A673 (cell line): ENCODE results near the gene ZNHIT1. TPM values are rescaled to one million over a fixed set of nuclear protein-coding genes. Genes with fewer than 3 reads are reported as not detected.

ENCODE experiments used
- BruUV-seq: library from RNA; stranded (reverse); fragments of 400-500 nt; replicated peaks from 2 replicates; lab custom pipeline; 2021; lab: Mats Ljungman, UMichigan
- CTCF ChIA-PET: fragments of 300-600 bp; sonication (Branson Sonifier 250); formaldehyde crosslinking; loops from one replicate; lab custom pipeline; 2022; ENCODE audit warnings: antibody characterized with exemption; lab: Charles Lee
- POLR2A ChIA-PET: fragments of 300-600 bp; sonication (Branson Sonifier 250); formaldehyde crosslinking; loops from one replicate; lab custom pipeline; 2022; ENCODE audit warnings: antibody characterized with exemption; ENCODE audit not compliant: low non-redundant PET; lab: Charles Lee
- DNase-seq: peaks from one replicate; pipeline ENCODE4 v3.0.0-alpha.2; 2015; ENCODE audit warnings: low spot score
- H3K27ac ChIP-seq: fragments of 200-600 bp; sonication (generic); 2 replicates; pipeline ENCODE4 v1.5.1; 2016; ENCODE audit warnings: mixed run types, low read depth, mild to moderate bottlenecking, mixed read lengths, antibody characterized with exemption, low read length; ENCODE audit not compliant: poor library complexity, severe bottlenecking
- H3K27me3 ChIP-seq: fragments of 200-600 bp; sonication (generic); replicated peaks from 2 replicates; pipeline ENCODE4 v1.6.1; 2017; ENCODE audit warnings: mixed run types, low read depth, mild to moderate bottlenecking, mixed read lengths, antibody characterized with exemption, low read length; ENCODE audit not compliant: insufficient read depth, poor library complexity
- H3K36me3 ChIP-seq: fragments of 200-600 bp; sonication (generic); 2 replicates; pipeline ENCODE4 v1.6.1; 2016; ENCODE audit warnings: mixed run types, mild to moderate bottlenecking, mixed read lengths, antibody characterized with exemption, low read length; ENCODE audit not compliant: insufficient read depth, poor library complexity, severe bottlenecking
- H3K4me1 ChIP-seq: fragments of 200-600 bp; sonication (generic); 2 replicates; pipeline ENCODE4 v1.6.1; 2017; ENCODE audit warnings: mixed run types, mild to moderate bottlenecking, mixed read lengths, antibody characterized with exemption, low read length; ENCODE audit not compliant: insufficient read depth, poor library complexity, severe bottlenecking
- H3K4me3 ChIP-seq: fragments of 200-600 bp; sonication (generic); 2 replicates; pipeline ENCODE4 v1.5.1; 2016; ENCODE audit warnings: low read depth, mixed run types, mild to moderate bottlenecking, mixed read lengths, low read length; ENCODE audit not compliant: poor library complexity, severe bottlenecking
- H3K9me3 ChIP-seq: fragments of 200-600 bp; sonication (generic); 2 replicates; pipeline ENCODE4 v1.6.1; 2016; ENCODE audit warnings: mixed run types, low read depth, mild to moderate bottlenecking, mixed read lengths, antibody characterized with exemption, low read length; ENCODE audit not compliant: poor library complexity, severe bottlenecking
- CTCF ChIP-seq: fragments of 300-800, 200-600 bp; sonication (generic); conservative IDR thresholded peaks from 2 replicates; pipeline ENCODE4 v1.5.1; 2017; ENCODE audit warnings: low read depth, mild to moderate bottlenecking, antibody characterized with exemption, low read length, moderate library complexity, mixed read lengths
- EZH2 ChIP-seq: fragments of 200-600 bp; sonication (generic); IDR thresholded peaks from 2 replicates; pipeline ENCODE4 v1.6.1; 2017; ENCODE audit warnings: borderline replicate concordance, low read depth, mild to moderate bottlenecking, mixed read lengths, antibody characterized with exemption, low read length; ENCODE audit not compliant: poor library complexity, severe bottlenecking
- intact Hi-C: fragments of 100-400 bp; cut with micrococcal nuclease; formaldehyde crosslinking; loops from one replicate; pipeline ENCODE4 v1.10.0; 2022; ENCODE audit not compliant: unreplicated experiment
- total RNA-seq: library from RNA; stranded (reverse); gene quantifications from 2 replicates; pipeline ENCODE4 v1.2.3, GENCODE V29; 2021

Gene ZNHIT1
- total RNA-seq, 1 experiment from 2014 or later: 65.1 TPM

GRCh38 chr7:101205901-101206664, 11.9 kb upstream of the ZNHIT1 start:
- CTCF ChIA-PET: interaction anchor here (0.7 kb wide), 1 partner anchor 111 kb away, joined by 3 read pairs; no protein-coding TSS in a partner anchor
- no peak for TF ChIP-seq CTCF
- intact Hi-C loops: no loop called here
- Histone ChIP-seq H3K27ac (no peak overlapping the region), H3K4me1 (no peaks in the 10 kb centered on the region), H3K36me3 (peaks cover 5% of the 10 kb centered on the region), H3K27me3 (no peaks in the 10 kb centered on the region), H3K9me3 (no peaks in the 10 kb centered on the region), H3K4me3 (no peak overlapping the region)
- POLR2A ChIA-PET: no interaction called here
- no peak for DNase-seq
- BruUV-seq: no TSS peak

DNA sequence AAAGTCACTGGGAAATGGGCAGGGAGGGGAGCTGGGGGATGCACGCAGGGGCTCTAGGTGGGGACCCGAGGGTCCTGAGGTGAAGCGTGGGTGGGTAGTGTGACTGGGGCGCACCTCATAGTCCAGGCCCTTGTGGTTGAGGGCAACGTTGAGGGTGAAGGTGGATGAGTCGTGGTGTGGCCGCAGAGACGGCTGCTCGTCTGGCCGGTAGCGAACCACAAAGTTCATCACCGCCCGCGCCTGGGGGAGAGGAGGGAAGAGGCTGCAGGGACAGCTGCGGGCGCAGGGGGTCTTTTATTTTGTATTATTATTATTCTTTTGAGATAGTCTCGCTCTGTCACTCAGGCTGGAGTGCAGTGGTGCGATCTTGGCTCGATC, 11.3 kb upstream of the ZNHIT1 start:
- no peaks in the 10 kb centered on the region for H3K9me3 ChIP-seq
- no peak overlapping the region for H3K27ac ChIP-seq
- peaks cover 9% of the 10 kb centered on the region for H3K36me3 ChIP-seq
- no peaks in the 10 kb centered on the region for H3K4me1 ChIP-seq
- CTCF ChIA-PET: no interaction called here
- BruUV-seq: no TSS peak
- TF ChIP-seq EZH2: no peak
- no peak for TF ChIP-seq CTCF
- POLR2A ChIA-PET: no interaction called here
- no peak overlapping the region for H3K4me3 ChIP-seq
- DNase-seq: no peak
- H3K27me3 ChIP-seq: no peaks in the 10 kb centered on the region
- intact Hi-C loops: no loop called here

- intact Hi-C loops: no loop called here
- H3K4me3 ChIP-seq: no peak overlapping the region
- DNase-seq: no peak
- no peaks in the 10 kb centered on the region for H3K4me1 ChIP-seq
- H3K27ac ChIP-seq: no peak overlapping the region
- BruUV-seq: no TSS peak
- H3K27me3 ChIP-seq: no peaks in the 10 kb centered on the region
- ChIA-PET CTCF (no interaction called here), POLR2A (no interaction called here)
- H3K36me3 ChIP-seq: peaks cover 9% of the 10 kb centered on the region
- no peaks in the 10 kb centered on the region for H3K9me3 ChIP-seq
- no peak for TF ChIP-seq CTCF
- TF ChIP-seq EZH2: no peak
These were observed 10.5 kb upstream of the ZNHIT1 start for GRCh38 chr7:101207459-101207858.
